ENCODE results near the gene ZFP92.

The ZFP92 gene

GRCh38 chrX:153411255-153411987 lies at the start of gene ZFP92:
ZFP92 (plus strand) TSS chrX:153411472; CDS start chrX:153418323, 6,851 bp downstream.
- DNase-seq (ENCODE audit: low spot score): no peak
- no peak within 1 kb of the TSS for H3K27ac ChIP-seq

GRCh38 chrX:153361781-153362397 lies 49.4 kb upstream of the ZFP92 start:
- DNase-seq (ENCODE audit: low spot score): peak; percentile 19
- H3K4me3 ChIP-seq: no peak overlapping the region
- no peak overlapping the region for H3K27ac ChIP-seq
- no peak for TF ChIP-seq CTCF (IDR thresholded peaks at IDR 0.05)

More at GRCh38 chrX:153411255-153411987, at the start of gene ZFP92:
- peak within 1 kb of the TSS; percentile 74 for H3K4me3 ChIP-seq
- TF ChIP-seq CTCF (IDR thresholded peaks at IDR 0.05): no peak

GRCh38 chrX:153365670-153366069 lies 45.6 kb upstream of the ZFP92 start:
- Histone ChIP-seq H3K27ac (no peak overlapping the region), H3K4me3 (no peak overlapping the region)
- no peak for DNase-seq (ENCODE audit: low spot score)
- no peak for TF ChIP-seq CTCF (IDR thresholded peaks at IDR 0.05)

GRCh38 chrX:153366119-153366518 lies 45.2 kb upstream of the ZFP92 start:
- no peak for DNase-seq (ENCODE audit: low spot score)
- H3K27ac ChIP-seq: no peak overlapping the region
- H3K4me3 ChIP-seq: no peak overlapping the region
- TF ChIP-seq CTCF (IDR thresholded peaks at IDR 0.05): no peak

- H3K27ac ChIP-seq: no peak overlapping the region
- no peak for DNase-seq (ENCODE audit: low spot score)
Measured at GRCh38 chrX:153366878-153367538, 44.3 kb upstream of the ZFP92 start.

GRCh38 chrX:153370293-153371055 lies 40.8 kb upstream of the ZFP92 start:
- Histone ChIP-seq H3K27ac (no peak overlapping the region), H3K4me3 (no peak overlapping the region)
- no peak for TF ChIP-seq CTCF (IDR thresholded peaks at IDR 0.05)
- DNase-seq (ENCODE audit: low spot score): peak; percentile 26

More at GRCh38 chrX:153366878-153367538, 44.3 kb upstream of the ZFP92 start:
- no peak for TF ChIP-seq CTCF (IDR thresholded peaks at IDR 0.05)
- H3K4me3 ChIP-seq: no peak overlapping the region
